SIG-M5 treated with dmso at 0.1 percent for 504 hours (cell line): Measurements from ENCODE around the gene CTDNEP1.

Experiments
- DNase-seq: peaks from one replicate; lab custom pipeline; 2025; ENCODE audit not compliant: unreplicated experiment; lab: John Stamatoyannopoulos, UW

Gene CTDNEP1

DNA sequence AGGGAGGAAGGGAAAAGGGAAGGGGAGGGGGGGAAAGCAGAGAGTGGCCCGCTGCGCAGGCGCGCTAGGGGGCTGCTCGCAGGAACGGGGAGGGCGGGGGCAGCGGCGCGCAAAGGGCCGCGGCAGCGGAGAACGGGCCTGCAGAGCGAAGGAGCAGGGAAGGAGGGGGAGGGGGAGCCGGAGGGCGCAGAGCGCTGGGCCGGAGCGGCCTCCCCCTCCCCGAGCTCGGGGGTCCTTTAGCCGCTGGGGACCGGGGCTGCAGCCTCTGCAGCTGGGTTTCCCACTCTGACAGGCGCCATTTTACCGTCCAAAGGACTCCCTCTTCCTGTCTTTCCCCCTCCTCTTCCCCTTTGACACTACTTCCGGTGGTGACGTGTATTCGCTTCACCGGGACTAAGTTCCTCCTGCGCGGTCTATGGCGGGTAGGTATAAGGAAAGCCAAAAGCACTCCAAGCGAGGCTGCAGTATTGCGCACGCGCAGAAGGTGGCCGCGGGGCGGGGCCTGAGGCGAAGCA is at the start of gene CTDNEP1:
CTDNEP1 (minus strand) TSS at position 74 of the 515 bp plus-strand sequence. CDS start 438 bp downstream, outside the sequence.
- DNase-seq = peak; percentile 98

DNA sequence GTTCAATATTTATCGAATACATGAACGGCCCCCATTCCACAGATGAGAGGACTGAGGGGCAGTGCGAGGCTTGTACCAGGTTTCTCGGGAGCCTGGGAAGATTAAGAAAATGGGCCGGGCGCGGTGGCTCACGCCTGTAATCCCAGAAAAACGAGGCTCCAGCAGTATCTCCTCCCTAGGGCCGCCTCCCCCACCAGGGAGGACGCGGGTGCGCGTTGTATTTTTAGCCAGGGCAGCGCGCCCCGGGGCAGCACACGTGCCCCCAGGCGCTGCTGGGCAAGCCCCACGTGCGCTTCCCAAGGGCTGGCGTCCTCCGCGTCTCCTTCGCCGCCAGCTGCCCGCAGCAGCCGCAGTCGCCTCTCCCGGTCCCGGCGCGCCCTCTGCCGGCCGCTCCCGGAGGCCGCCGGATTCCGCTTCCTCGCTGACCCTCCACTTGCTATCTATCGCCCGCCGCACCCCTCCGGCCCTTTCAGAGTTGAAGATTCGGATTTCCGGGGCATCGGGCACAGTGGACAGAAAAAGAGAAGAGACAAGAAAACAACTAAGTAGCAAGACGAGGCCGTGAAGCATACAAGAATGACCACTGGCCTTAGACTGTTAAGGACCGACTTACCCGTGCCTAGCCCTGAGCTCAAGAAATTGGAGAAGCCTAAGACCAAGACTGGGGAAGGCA is 44.8 kb upstream of the CTDNEP1 start:
- peak; percentile 57 for DNase-seq

DNA sequence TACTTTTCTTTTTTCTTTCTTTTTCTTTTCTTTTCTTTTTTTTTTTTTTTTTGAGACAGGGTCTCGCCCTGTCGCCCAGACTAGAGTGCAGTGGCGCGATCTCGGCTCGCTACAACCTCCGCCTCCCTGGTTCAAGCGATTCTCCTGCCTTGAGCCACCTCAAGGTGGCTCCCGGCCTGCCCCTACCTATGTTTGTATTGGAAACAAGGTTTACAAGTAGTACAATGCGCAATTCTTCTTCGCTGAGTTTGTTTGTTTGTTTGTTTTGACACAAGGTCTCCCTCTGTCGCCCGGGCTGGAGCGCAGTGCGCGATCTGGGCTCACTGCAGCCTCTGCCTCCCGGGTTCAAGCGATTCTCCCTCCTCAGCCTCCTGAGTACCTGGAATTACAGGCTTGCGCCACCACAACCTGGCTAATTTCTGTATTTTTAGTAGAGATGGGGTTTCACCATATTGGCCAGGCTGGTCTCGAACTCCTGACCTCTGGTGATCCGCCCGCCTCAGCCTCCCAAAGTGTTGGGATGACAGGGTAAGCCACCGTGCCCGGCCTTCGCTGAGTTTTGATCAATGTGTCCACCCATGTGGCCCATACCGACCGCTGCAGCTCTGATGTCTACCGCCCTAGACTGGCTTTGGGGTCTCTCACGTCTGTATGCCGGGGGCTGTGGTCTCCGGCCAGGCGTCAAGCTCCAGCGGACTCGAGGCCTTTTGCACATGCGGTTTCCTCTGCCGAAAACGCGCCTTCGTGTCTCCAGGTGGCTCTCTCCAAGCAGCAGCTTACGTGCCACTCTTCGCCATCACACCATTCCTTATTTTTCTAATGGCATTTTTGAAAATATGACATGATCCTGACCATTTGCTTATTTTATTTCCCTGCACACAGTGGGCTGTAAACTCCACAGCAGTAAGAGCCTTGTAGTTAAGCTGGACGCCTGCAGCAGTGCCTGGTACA is 44.0 kb upstream of the CTDNEP1 start:
- no peak for DNase-seq

DNA sequence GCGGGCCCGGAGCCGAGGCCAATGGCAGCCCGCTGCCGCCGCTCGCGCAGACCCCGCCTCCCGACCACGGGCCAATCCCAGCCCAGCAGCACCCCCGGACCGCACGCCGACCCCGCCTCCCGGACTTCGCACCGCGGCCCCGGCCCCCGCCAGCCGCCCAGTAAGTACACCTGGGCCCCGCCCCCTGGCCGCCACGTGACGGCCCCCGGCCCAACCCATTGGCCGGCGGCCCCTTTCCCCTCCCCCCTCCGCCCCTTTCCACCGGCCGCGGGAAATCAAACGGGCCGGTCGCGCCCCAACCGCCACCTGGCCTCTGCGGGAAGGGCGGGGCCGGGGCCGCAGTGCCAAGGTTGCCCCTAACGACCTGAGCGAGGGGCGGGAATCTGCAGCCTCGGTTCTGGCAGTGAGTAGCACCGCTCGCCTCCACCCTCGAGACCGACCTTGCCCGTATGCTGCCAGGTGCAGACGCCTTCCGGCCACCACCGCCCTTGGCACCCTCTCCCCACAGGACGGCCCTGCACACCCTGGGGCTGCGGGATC is 43.1 kb upstream of the CTDNEP1 start, which contains the start of gene YBX2:
YBX2 (minus strand) TSS at position 26 of the 540 bp plus-strand sequence. CDS start 139 bp downstream, outside the sequence.
- DNase-seq = peak; percentile 26

DNA sequence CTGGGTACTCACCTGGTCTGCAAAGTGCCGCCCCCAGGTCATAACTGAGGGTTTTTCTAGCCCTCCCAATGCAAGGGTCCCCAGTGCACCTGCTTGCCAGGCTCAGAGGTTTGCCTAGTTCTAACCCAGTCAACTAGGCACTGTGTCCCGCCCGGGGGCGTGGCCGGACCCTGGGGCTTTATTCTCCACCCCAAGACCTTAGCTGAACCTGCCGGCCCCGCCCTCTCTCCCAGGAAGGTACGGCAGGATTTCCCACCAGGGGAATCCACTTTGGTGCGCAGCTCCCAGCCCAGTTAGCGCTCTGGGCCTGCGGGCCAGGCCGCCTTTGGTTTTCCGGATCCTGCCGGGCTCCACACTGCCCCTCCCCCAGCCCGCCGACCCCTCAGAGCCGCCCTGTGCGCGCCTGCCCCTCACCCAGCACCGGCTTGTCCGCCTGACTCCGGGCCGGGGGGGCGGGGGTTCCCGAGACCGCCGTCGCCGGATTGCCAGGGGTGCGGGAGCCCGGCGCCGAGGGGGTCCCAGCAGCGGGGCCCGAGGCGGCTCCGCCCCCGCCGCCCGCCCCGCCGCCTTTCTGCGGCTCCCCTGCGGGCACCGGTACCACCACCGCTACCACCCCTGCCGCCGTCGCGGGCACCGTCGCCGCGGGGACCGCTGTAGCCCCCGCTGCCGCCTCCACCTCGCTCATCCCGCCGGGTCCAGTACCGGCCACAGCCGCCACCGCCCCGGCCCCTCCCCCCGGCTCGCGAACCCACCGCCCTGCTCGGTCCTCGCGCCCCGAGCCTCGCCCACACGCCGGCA is 42.5 kb upstream of the CTDNEP1 start:
- DNase-seq = no peak

DNA sequence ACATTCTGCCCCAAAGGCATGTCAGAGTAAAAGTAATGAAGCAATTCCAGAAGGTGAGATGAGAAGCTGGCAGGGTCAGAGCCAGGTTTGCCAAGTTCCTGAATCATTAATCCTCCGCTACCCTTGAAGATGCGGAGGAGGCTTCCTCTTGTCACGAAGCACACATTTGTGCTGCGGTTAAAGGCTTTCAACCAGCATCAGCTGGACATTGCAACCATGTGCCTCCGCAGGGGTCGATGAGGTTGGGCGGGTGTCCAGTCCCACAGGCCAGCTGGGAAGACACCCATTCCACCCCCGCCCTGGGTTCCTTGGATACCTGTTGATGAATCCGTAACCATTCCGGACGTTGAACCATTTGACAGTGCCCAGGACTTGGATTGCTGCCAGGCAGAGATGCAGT is 41.6 kb upstream of the CTDNEP1 start:
- DNase-seq = no peak

- DNase-seq = no peak
Measured at GRCh38 chr17:7292729-7293128, 41.2 kb upstream of the CTDNEP1 start.

DNA sequence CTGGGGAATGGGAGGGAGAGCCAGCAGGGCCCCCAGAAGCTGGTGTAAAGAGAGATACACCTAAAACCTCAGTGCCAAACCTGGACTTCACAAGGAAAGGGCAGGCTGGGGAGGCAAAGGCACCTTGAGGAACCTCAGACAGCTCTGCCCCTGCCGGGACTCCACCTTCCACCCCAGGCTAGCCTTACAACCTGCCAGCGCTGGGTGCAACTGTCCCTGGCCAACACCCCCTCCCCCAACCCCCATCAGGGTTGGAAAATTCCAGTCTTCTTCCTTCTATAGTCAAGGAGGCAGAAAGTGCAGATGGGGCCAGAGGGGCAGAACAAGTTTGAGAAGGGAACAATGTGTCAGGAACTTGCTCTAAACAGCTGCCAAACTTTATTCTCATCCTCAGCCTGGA is 40.7 kb upstream of the CTDNEP1 start:
- DNase-seq = no peak

DNA sequence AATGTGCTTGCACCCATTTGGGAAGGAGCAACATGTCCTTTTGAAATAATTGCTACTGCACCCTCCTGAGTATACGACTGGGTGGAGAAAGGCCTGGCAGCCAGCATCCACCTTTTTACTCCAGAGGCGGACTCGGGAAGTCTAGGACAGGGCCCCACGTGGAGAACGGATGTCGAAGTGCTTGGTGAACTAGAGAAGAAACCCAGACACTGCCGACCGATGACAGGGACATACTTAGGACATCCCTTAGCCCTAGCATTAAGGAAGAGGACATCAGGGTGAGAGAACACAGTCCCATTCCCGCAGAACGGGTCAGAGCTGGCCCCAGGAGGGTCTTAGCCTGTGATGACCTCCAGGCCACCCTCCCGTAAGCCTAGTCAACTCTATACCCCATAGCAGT is 39.2 kb upstream of the CTDNEP1 start:
- DNase-seq = no peak

DNA sequence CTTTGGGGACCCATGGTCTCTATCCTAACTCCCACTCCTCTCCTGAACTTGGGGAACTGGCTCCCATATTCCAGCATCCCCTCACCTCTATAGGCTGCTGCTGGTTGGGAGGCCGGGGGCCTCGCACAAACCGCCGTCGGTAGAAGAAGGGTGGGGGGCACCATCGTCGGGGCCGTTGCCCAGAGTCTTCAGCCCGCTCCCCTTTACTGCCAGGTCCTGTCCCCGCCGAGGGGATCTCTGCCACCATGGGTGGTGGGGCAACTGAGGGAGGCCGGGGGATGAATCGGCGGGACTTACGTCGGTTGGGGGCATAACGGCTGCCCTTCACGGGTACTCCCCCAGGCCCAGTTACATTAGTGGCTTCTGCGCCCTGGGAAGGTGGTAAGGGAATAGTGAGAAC is 38.6 kb upstream of the CTDNEP1 start:
- DNase-seq = no peak

- DNase-seq = no peak
Measured at GRCh38 chr17:7289256-7290032, 37.9 kb upstream of the CTDNEP1 start.

DNA sequence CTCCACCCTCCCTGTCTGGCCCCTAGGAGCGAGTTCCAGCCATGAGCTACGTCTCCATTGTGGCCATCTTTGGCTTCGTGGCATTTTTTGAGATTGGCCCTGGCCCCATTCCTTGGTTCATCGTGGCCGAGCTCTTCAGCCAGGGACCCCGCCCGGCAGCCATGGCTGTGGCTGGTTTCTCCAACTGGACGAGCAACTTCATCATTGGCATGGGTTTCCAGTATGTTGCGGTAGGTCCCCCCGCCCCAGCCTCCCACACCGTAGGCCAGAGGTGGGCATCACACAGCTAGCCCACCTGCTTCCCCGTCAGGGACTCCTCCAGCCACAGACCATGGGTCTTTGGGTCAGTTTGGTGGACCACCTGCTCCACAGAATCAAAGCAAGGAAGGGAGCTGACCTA is 34.1 kb upstream of the CTDNEP1 start:
- DNase-seq = no peak

- DNase-seq = no peak
Measured at GRCh38 chr17:7284911-7285310, 33.4 kb upstream of the CTDNEP1 start.

GRCh38 chr17:7283471-7284216 is 32.1 kb upstream of the CTDNEP1 start:
- DNase-seq = no peak

GRCh38 chr17:7282752-7283321 is 31.3 kb upstream of the CTDNEP1 start:
- peak; percentile 42 for DNase-seq

- DNase-seq = no peak
Measured at GRCh38 chr17:7281953-7282751, 30.6 kb upstream of the CTDNEP1 start.

DNA sequence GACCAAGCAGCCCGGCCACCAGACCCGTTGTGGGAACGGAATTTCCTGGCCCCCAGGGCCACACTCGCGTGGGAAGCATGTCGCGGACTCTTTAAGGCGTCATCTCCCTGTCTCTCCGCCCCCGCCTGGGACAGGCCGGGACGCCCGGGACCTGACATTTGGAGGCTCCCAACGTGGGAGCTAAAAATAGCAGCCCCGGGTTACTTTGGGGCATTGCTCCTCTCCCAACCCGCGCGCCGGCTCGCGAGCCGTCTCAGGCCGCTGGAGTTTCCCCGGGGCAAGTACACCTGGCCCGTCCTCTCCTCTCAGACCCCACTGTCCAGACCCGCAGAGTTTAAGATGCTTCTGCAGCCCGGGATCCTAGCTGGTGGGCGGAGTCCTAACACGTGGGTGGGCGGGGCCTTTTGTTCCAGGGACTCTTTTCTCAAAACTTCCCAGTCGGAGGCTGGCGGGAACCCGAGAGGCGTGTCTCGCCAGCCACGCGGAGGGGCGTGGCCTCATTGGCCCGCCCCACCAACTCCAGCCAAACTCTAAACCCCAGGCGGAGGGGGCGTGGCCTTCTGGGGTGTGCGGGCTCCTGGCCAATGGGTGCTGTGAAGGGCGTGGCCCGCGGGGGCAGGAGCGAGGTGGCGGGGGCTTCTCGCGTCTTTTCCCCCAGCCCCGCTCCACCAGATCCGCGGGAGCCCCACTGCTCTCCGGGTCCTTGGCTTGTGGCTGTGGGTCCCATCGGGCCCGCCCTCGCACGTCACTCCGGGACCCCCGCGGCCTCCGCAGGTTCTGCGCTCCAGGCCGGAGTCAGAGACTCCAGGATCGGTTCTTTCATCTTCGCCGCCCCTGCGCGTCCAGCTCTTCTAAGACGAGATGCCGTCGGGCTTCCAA is 29.8 kb upstream of the CTDNEP1 start, which contains the start of gene SLC2A4:
SLC2A4 (plus strand) TSS at position 645 of the 879 bp plus-strand sequence; CDS start at position 862, 217 bp downstream.
- peak; percentile 91 for DNase-seq
